Activated naive CD8-positive, alpha-beta T cell treated with anti-CD3 and anti-CD28 coated beads, Interleukin-2, amount 10 ng/mL, durations not matched to agents 7 days and 5 days (primary cell): ENCODE results near the gene POU4F3. TPM values are rescaled to one million over a fixed set of nuclear protein-coding genes. Genes with fewer than 3 reads are reported as not detected.

ENCODE experiments used
- ATAC-seq: fragments of 150-1000 bp; cut with Tn5 transposase; one replicate; pipeline ENCODE4 v1.10.0; 2021; ENCODE audit warnings: low read depth, moderate library complexity
- POLR2A ChIA-PET: fragments of 350-600 bp; sonication (Branson Sonifier 250); formaldehyde crosslinking; loops from one replicate; lab custom pipeline; 2021; ENCODE audit warnings: antibody characterized with exemption; lab: Charles Lee
- DNase-seq: peaks from one replicate; pipeline ENCODE4 v3.0.0; 2021
- H3K27ac Mint-ChIP-seq: one replicate; pipeline ENCODE4 v1.8.0; 2022; ENCODE audit warnings: mild to moderate bottlenecking, mixed read lengths
- H3K27me3 Mint-ChIP-seq: one replicate; pipeline ENCODE4 v1.8.0; 2022; ENCODE audit warnings: mild to moderate bottlenecking, moderate library complexity, mixed read lengths
- H3K36me3 Mint-ChIP-seq: one replicate; pipeline ENCODE4 v1.8.0; 2021; ENCODE audit warnings: mild to moderate bottlenecking, mixed read lengths
- H3K4me1 Mint-ChIP-seq: one replicate; pipeline ENCODE4 v1.8.0; 2021; ENCODE audit warnings: mixed read lengths
- H3K4me3 Mint-ChIP-seq: one replicate; pipeline ENCODE4 v1.8.0; 2022; ENCODE audit warnings: mild to moderate bottlenecking, moderate library complexity, mixed read lengths
- H3K9me3 Mint-ChIP-seq: one replicate; pipeline ENCODE4 v1.8.0; 2021; ENCODE audit warnings: mixed read lengths
- total RNA-seq, 2 experiments: library from RNA; stranded (reverse); gene quantifications; one replicate each; pipeline ENCODE4 v1.2.3, GENCODE V29; 2021

The POU4F3 gene
- total RNA-seq, 2 experiments from 2014 or later: 0.11 TPM; not detected in 1

- Mint-ChIP-seq H3K9me3 (no peaks in the 10 kb centered on the region), H3K27me3 (peaks cover 27% of the 10 kb centered on the region), H3K4me3 (no peak overlapping the region), H3K4me1 (no peaks in the 10 kb centered on the region), H3K27ac (no peak overlapping the region), H3K36me3 (no peaks in the 10 kb centered on the region)
- no peak for ATAC-seq
- POLR2A ChIA-PET: no interaction called here
- no peak for DNase-seq
Measured at GRCh38 chr5:146327257-146327870, 11.3 kb upstream of the POU4F3 start.

GRCh38 chr5:146327989-146328388, 10.7 kb upstream of the POU4F3 start:
- no peak overlapping the region for H3K27ac Mint-ChIP-seq
- no peaks in the 10 kb centered on the region for H3K9me3 Mint-ChIP-seq
- H3K27me3 Mint-ChIP-seq: peaks cover 31% of the 10 kb centered on the region
- ATAC-seq (no peak), DNase-seq (no peak)
- POLR2A ChIA-PET: no interaction called here
- no peaks in the 10 kb centered on the region for H3K36me3 Mint-ChIP-seq
- no peaks in the 10 kb centered on the region for H3K4me1 Mint-ChIP-seq
- H3K4me3 Mint-ChIP-seq: no peak overlapping the region

GRCh38 chr5:146329697-146330096, 8.9 kb upstream of the POU4F3 start:
- no peaks in the 10 kb centered on the region for H3K4me1 Mint-ChIP-seq
- H3K27ac Mint-ChIP-seq: no peak overlapping the region
- H3K4me3 Mint-ChIP-seq: no peak overlapping the region
- no peaks in the 10 kb centered on the region for H3K9me3 Mint-ChIP-seq
- H3K36me3 Mint-ChIP-seq: no peaks in the 10 kb centered on the region
- ATAC-seq: no peak
- DNase-seq: no peak
- H3K27me3 Mint-ChIP-seq: peaks cover 49% of the 10 kb centered on the region
- POLR2A ChIA-PET: no interaction called here

GRCh38 chr5:146331423-146331822, 7.2 kb upstream of the POU4F3 start:
- no peaks in the 10 kb centered on the region for H3K9me3 Mint-ChIP-seq
- no peak overlapping the region for H3K4me3 Mint-ChIP-seq
- no peak for ATAC-seq
- POLR2A ChIA-PET: no interaction called here
- H3K36me3 Mint-ChIP-seq: no peaks in the 10 kb centered on the region
- no peaks in the 10 kb centered on the region for H3K4me1 Mint-ChIP-seq
- H3K27me3 Mint-ChIP-seq: peaks cover 61% of the 10 kb centered on the region
- H3K27ac Mint-ChIP-seq: no peak overlapping the region
- DNase-seq: no peak

- Mint-ChIP-seq H3K27me3 (peaks cover 80% of the 10 kb centered on the region), H3K4me3 (no peak overlapping the region), H3K4me1 (no peaks in the 10 kb centered on the region), H3K9me3 (no peaks in the 10 kb centered on the region), H3K27ac (no peak overlapping the region), H3K36me3 (peaks cover 3% of the 10 kb centered on the region)
- ATAC-seq (no peak), DNase-seq (no peak)
- POLR2A ChIA-PET: no interaction called here
Measured at GRCh38 chr5:146334074-146334533, 4.5 kb upstream of the POU4F3 start.

- H3K4me3 Mint-ChIP-seq: no peak overlapping the region
- ATAC-seq (no peak), DNase-seq (no peak)
- peaks cover 86% of the 10 kb centered on the region for H3K27me3 Mint-ChIP-seq
- peaks cover 1% of the 10 kb centered on the region for H3K9me3 Mint-ChIP-seq
- POLR2A ChIA-PET: no interaction called here
- H3K4me1 Mint-ChIP-seq: peaks cover 3% of the 10 kb centered on the region
- H3K27ac Mint-ChIP-seq: no peak overlapping the region
- peaks cover 3% of the 10 kb centered on the region for H3K36me3 Mint-ChIP-seq
Measured at GRCh38 chr5:146336197-146336596, 2.4 kb upstream of the POU4F3 start.

- ATAC-seq: no peak
- peaks cover 3% of the 10 kb centered on the region for H3K36me3 Mint-ChIP-seq
- H3K27me3 Mint-ChIP-seq: peaks cover 91% of the 10 kb centered on the region
- no peak overlapping the region for H3K27ac Mint-ChIP-seq
- DNase-seq: no peak
- peaks cover 1% of the 10 kb centered on the region for H3K9me3 Mint-ChIP-seq
- POLR2A ChIA-PET: no interaction called here
- H3K4me1 Mint-ChIP-seq: peaks cover 4% of the 10 kb centered on the region
- no peak overlapping the region for H3K4me3 Mint-ChIP-seq
Measured at GRCh38 chr5:146337264-146337904, 1.3 kb upstream of the POU4F3 start.

- Mint-ChIP-seq H3K4me1 (peaks cover 7% of the 10 kb centered on the region), H3K27ac (no peak overlapping the region), H3K4me3 (no peak overlapping the region), H3K27me3 (peaks cover 94% of the 10 kb centered on the region), H3K36me3 (peaks cover 3% of the 10 kb centered on the region), H3K9me3 (peaks cover 1% of the 10 kb centered on the region)
- DNase-seq: no peak
- POLR2A ChIA-PET: no interaction called here
- ATAC-seq: no peak
Measured at GRCh38 chr5:146337928-146338327, 711 bp upstream of the POU4F3 start.

GRCh38 chr5:146339715-146340259, 1.1 kb downstream of the POU4F3 start:
- ATAC-seq (no peak), DNase-seq (no peak)
- POLR2A ChIA-PET: no interaction called here
- Mint-ChIP-seq H3K9me3 (peaks cover 1% of the 10 kb centered on the region), H3K36me3 (peaks cover 3% of the 10 kb centered on the region), H3K4me1 (peaks cover 12% of the 10 kb centered on the region), H3K27me3 (peaks cover 94% of the 10 kb centered on the region), H3K27ac (peak overlapping the region; percentile 12), H3K4me3 (peak overlapping the region; percentile 11)

GRCh38 chr5:146340260-146341081, 1.8 kb downstream of the POU4F3 start:
- Mint-ChIP-seq H3K9me3 (peaks cover 1% of the 10 kb centered on the region), H3K4me3 (peak overlapping the region; percentile 11)

GRCh38 chr5:146341854-146342253, 3.2 kb downstream of the POU4F3 start:
- peaks cover 15% of the 10 kb centered on the region for H3K4me1 Mint-ChIP-seq
- no peak overlapping the region for H3K27ac Mint-ChIP-seq
- H3K9me3 Mint-ChIP-seq: peaks cover 1% of the 10 kb centered on the region
- DNase-seq (no peak), ATAC-seq (no peak)
- POLR2A ChIA-PET: no interaction called here
- H3K27me3 Mint-ChIP-seq: peaks cover 98% of the 10 kb centered on the region
- no peak overlapping the region for H3K4me3 Mint-ChIP-seq
- peaks cover 3% of the 10 kb centered on the region for H3K36me3 Mint-ChIP-seq

More at GRCh38 chr5:146340260-146341081, 1.8 kb downstream of the POU4F3 start:
- DNase-seq (peak; percentile 61), ATAC-seq (no peak)
- H3K27me3 Mint-ChIP-seq: peaks cover 96% of the 10 kb centered on the region
- POLR2A ChIA-PET: no interaction called here
- peaks cover 15% of the 10 kb centered on the region for H3K4me1 Mint-ChIP-seq
- peaks cover 3% of the 10 kb centered on the region for H3K36me3 Mint-ChIP-seq
- H3K27ac Mint-ChIP-seq: peak overlapping the region; percentile 2

- H3K4me1 Mint-ChIP-seq: peaks cover 15% of the 10 kb centered on the region
- peaks cover 1% of the 10 kb centered on the region for H3K9me3 Mint-ChIP-seq
- ATAC-seq: no peak
Measured at GRCh38 chr5:146342519-146342881, 3.9 kb downstream of the POU4F3 start.

More at GRCh38 chr5:146342519-146342881, 3.9 kb downstream of the POU4F3 start:
- DNase-seq: no peak
- no peak overlapping the region for H3K4me3 Mint-ChIP-seq
- peaks cover 3% of the 10 kb centered on the region for H3K36me3 Mint-ChIP-seq
- POLR2A ChIA-PET: no interaction called here
- H3K27me3 Mint-ChIP-seq: peaks cover 97% of the 10 kb centered on the region
- no peak overlapping the region for H3K27ac Mint-ChIP-seq
